G401.6 (cell line): Measurements from ENCODE around the gene BAIAP2L2.

ENCODE experiments used
- FAIRE-seq: peaks from 2 replicates; lab custom pipeline; 2012; peaks lifted over from hg19 to GRCh38; lab: Jason Lieb, UNC

Gene BAIAP2L2

DNA sequence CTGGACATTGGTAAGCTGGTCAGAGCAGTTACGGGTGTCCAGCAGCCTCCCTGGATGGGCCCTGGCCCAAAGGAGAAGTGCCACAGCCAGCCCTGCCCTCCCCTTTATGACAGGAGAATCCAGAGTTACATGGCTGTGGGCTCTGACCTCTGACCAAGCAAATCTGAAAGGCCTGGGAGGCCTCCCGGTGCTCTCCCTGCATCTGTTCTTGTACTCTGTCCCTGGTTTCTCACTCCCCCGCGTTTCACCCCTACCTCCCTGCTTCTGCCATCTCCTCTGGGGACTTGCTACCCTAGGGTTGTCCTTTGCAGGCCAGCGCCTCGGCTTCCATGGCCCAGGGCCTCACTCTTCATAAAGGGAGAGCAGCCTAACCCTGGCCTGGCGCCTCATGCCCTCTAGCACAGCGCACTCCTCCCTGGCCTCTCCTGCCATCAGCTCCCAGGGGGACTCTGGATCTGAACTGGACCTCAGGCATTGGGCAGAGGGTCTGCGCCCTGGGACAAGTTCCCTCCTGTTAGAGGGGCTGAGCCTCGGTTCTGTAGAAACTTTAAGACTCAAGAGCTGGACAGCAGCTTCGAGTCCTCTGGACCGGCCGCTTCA lies 42.6 kb downstream of the BAIAP2L2 start:
- no peak for FAIRE-seq

DNA sequence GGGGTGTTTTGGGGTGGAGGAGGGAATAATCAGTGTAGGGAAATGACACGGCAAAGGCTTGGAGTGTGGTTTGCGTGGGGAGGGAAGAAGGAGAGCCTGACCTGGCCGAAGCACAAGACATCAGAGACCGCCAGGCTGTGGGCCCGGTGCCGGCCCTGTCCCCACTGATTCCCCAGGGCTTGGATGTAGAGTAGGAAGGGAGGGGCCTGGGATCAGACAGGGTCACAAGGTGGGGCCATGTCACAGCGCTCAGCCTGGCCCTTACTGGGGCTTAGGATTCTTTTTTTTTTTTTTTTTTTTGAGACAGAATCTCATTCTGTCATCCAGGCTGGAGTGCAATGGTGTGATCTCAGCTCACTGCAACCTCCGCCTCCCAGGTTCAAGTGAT lies 43.5 kb downstream of the BAIAP2L2 start:
- FAIRE-seq, result no peak

DNA sequence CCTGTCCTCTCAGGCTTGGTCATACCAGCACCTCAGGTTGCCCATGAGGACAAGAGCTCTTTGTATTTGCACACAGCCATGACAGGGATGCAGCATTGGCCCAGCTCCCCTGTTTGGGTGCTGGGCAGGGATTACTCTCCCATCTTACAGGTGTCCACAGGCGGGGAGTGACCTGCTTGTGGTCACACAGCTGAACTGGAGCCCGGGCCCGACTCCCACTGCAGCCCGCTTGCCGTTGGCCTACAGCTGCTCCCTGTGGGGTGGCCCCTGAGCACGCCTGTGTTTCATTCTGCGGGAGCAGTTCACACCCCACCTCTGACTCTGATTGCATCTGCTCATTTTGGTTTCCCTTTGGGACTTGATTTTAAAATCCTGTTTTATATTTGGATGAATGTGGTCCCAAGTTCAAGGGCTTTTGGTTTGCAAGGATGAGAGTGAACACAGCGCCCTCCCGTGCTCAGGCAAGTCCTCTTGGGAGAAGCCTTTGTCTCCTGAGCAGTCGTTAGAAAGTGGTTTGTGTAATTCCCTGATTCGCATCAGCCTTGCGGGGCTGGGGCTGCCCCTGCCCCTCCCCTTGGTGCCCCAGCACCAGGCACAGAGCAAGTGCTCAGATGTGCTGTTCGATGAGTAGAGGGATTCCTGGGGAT lies 44.0 kb downstream of the BAIAP2L2 start:
- FAIRE-seq, result no peak

DNA sequence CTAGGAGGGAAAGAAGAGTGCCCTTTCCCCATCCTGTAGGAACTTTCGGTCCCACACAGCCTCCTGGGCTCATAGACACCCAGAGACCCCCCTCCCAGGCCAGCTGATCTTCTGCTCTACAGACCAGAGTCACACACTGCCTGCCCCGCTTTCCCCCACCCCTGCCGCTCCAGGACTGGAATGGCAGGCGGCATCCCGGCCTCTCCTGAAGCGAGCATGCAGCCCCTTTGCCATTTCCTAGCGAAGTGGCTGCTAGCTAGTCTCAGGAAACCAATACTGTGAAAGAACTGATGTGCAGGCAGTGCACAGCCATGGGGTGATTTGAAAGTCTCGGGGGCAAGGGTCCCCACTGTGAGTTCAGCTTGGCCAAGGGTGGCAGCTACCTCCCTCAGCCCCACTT lies 44.9 kb downstream of the BAIAP2L2 start:
- FAIRE-seq, result no peak

DNA sequence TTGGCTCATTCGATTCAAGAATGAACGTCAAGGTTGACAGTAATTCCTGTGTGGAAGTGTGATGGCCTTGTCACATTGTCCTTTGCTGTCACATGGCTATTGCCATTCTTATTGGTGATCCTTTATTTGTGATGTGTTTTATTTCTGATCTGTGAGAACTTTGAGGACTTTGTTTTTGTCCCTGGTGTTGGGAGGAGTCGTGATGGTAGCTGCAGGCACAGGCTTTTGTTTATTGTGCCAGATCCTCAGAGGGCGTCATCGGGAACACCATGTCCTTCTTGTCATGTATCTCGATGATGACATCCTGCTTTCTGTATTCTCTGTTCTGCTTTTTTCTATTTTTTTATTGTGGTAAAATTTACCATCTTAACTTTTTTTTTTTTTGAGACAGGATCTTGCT lies 47.7 kb downstream of the BAIAP2L2 start:
- FAIRE-seq, result no peak

DNA sequence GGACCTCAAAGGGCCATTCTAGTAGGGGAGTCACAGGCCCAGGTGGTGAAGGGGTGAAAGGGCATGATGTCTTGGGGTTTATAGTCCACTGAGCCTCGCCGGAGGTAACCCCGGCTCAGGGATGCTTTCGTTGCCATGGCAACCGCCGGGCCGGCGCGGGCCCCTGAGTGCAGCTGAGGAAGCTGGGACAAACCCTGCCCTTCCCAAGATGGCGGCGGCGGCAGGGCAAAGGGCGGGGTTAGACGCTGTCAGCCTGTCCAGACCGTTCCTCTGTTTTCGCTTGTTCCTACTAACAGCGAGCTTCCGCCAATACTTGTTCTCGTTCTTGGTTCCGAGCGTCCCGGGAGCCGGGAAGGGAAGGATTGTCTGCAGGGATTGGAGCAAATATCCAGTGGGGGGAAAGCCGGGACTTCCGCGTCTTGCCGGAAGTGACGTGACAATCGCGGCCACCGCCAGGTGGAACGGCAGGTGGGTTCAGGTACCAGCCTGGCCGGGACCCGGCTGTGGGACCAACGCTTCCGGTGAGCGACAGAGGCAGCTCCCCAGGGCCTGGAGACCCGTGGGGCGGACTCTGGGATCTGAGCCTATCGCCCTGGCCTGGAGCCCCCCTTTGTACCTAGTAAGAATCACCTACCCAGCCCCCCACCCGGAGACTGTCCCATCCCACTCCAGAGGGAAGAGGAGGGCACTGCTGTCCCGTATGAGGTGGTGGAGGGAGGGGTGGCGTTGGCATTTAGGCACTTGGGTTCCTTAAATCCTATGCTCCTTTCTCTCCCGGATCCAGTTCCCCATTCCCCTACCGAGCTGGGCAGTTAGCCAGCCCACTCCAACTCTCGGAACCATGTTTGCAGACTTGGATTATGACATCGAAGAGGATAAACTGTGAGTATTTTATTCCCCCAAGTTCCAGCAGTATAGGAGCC lies 53.3 kb downstream of the BAIAP2L2 start, which contains the start of gene PICK1:
Gene PICK1 (plus strand): TSS at position 436 of the 923 bp plus-strand sequence. CDS start 406 bp downstream, at position 842.
- FAIRE-seq, result peak; percentile 95

DNA sequence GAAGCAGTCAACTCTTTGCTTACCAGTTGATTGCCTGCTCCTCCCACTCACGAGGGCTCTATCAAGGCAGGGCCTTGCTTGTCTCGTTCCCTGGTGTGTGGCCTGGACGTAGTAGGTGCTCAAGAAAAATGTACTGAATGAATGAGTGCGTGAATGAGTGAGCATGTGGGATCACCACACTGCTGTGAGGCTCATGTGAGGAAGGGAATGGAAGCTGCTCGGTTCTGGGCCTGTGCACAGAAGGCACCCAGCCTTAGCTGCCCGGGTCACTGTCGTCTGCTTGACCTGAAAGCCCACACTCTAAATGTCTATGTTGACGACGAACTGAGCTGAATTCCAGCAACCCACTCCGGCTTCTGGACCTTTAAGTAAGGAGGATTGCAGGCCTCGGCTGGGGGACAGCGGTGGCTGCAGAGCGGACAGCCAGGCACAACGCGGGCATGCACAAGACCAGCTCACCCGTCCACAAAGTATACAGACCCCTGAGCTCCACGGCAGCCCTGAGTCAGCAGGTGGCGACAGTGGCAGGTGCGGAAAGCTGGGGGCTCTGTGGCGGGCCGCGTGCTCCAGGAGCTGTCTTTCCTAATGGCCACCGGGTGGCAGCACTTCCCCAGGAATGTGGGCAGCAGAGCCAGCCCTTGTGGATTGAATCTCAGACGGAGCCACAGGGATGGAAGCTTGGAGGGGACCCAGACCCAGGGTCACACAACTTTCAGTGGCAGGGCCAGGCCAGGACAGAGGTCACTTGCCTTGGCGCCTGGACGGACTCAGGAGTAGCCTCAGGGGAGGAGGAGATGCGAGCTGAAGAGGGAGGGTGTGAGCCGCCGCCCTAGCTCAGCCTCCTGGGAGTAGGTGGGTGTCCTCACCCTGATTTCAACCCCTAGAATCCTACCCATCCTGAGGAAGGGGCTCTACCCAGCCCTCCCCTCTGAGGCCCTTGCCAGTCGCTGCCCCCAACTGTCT lies 58.3 kb downstream of the BAIAP2L2 start:
- FAIRE-seq, result peak; percentile 88

DNA sequence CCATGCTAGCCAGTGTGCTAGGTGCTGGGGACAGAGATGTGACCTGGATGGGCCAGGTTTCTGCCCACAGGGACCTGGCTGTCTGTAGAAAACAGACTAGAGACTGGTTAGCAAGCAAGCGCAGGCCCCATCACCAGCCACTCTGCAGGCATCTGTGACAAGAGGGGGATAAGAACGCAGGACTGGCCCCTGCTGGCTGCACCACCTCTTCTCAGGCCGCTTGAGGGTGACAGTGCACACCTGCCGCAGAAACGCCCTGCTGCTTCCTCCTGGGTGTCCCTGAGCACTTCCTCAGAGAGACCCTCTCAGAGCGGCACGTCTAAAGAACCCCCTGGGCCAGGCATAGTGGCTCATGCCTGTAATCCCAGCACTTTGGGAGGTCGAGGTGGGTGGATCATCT lies 59.2 kb downstream of the BAIAP2L2 start:
- no peak for FAIRE-seq

DNA sequence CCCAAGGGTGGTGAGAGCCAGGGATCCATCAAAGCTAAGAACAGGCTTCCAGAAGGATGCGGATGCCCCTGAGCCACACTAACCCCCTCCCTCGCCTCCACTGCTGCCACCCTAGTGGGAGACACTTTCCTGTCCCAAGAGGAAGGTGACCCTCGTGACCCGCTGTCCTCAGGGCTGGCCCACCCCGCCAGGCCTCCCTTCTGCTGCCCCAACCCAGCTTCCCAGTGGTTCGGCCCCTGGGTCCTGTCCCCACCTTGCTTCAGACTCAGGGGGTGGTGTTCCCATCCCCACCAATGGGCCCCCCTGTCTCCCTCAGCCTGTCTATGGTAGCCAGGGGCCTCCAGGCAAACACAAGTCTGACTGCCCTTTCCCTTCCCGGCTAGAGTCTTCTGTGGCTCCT lies 59.8 kb downstream of the BAIAP2L2 start:
- FAIRE-seq, result no peak

DNA sequence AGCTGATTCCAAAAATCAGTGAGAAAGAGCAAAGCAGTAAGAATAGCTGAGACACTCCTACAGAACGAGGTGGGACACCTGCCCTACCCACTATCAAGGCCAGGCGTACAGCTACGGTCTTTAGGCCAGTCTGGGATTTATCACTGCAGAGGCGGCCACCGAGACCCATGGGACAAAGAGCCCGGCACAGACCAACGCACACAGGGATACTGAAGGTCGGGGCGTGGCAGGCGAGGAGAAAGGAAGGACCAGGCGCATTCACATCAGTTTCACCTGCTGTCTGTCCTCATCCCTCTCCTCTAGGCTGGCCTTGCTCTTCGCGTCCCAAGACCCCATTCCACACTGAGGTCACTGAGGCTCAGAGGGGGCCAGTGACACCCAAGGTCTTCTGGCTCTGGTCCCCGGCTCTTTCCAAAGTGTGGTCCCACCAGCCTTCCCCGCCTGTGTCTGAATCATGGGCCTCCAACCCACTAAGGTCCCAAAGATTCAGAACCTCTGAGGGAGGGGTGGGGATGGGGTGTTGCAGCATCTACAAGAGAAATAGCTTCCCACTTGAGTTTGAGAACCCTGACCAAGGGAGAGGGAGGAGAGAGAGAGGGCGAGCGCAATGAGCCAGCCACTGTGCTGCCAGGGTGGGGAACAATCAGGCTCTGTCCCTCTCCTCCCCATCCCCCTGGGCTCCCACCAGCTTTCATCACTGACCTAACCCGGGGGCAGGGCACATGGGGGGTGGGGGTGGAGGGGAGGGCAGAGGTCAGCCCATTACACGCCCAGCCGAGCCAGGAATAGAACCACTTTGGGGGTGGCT lies 60.5 kb downstream of the BAIAP2L2 start:
- FAIRE-seq, result no peak

DNA sequence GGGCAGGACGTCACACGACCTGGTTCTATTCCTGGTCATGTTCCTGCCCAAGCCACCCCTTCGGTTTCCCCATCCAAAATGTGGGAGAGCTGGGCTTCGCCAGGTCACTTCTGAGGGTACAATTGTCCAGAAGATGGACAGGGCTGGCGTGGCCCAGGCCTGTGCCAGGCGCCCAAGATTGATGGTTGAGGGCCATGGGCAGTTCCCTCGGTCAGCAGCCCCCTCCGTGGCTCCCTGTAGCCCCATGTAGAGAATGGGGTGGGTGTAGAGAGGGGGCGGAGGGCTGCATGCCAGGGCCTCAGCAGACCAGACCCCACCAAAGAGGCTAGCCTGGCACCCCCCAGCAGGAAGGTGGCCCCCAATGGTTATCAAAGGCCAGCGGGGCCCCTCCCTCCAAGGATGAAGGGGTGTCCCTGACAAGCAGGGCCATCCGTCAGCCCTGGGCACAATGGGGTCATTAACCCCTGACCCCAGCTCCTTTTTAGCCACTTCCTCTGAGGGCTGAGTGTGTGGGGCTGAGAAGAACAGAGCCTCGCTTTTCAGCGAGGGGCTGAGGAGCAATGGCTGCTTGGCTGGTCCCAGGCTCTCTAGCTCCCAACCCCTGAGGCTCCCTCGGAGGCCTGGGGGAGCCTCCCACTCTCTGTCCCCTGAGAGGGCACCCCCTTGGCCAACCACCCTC lies 64.3 kb downstream of the BAIAP2L2 start:
- FAIRE-seq, result no peak

DNA sequence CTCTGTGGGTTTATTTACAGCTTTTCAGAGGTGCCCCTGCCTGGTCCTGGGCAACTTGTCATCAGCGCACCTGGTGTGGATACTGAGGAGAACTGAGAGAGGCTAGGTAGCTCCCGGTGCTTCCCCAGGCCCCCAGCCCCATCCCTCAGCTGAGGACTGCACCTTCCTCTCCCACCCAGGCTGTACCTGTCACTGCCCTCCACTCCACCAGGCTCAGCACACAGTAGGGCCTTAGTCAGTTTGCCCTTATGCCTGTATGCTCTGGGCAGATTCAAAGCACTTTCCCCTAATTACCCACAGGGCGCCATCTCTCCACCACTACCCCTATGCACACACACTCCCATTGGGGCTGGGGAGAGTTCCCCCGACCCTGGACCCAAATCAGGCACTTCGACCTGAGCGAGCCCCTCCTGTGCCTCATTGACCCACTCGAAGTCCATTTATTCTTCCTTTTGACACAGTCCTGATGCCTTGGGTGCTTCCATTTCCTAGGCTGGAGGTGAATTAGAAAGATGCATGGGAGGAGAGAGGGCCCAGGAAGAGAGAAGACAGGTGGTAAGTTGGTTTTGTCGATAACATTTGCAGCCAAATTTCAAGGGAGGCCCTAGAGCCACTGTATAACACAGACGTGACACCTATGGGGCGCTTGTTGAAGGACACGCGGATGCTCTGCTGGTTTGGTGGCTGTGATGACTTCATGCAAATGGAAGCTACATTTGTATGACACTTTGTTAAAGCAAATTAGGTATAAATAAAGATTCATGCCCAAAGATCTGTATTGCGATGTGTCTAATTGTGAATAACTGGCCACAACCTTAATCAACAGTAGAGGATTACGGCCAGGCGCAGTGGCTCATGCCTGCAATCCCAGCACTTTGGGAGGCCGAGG lies 67.1 kb downstream of the BAIAP2L2 start:
- no peak for FAIRE-seq

DNA sequence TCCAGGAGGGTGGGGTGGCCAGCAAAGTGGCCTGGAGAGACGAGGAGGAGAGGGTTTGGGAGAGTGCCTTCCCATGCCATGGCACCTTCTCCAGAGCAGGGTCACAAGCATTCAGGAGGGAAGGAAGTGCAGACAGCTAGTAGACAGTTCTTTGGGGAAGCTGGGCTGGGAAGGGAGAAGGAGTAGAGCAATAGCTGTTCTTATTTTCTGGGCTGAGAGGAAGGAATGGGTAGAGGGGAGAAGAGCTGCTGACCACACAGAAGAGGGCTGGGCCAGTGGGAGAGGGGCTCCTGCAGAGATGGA lies 68.0 kb downstream of the BAIAP2L2 start:
- no peak for FAIRE-seq

DNA sequence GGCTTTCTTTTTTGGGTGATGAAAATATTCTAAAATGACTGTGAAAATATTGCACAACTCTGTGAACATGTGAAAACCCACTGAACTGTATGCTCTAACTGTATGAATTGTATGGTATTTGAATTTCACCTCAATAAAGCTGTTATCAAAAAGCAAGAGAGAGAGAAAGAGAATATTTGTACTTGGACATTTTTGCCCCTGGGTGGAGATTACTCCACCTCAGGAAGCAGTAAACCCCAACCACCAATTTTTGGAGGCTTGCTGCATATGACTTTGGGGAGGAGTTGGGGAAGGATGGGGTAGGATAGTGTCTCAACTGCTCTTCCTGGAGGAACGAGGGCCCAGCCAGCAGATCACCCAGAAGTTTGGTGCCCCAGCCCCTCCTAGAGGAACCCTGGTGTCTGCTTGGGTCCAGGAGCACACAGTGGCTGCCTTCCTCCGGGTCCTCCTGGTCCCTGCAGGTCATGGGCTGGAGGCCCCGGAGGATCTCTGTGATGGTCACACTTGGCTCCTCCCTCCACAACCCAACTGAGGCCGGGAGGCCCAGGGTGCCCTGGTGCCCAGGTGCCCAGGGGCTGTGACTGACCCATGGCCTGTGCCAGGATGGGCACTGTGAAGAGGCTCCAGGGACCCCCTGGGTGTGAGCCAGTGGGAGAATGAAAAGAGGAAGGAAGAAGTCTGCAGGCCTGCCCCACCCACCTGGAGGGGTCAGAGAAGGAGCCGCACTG lies 68.6 kb downstream of the BAIAP2L2 start:
- FAIRE-seq, result no peak

DNA sequence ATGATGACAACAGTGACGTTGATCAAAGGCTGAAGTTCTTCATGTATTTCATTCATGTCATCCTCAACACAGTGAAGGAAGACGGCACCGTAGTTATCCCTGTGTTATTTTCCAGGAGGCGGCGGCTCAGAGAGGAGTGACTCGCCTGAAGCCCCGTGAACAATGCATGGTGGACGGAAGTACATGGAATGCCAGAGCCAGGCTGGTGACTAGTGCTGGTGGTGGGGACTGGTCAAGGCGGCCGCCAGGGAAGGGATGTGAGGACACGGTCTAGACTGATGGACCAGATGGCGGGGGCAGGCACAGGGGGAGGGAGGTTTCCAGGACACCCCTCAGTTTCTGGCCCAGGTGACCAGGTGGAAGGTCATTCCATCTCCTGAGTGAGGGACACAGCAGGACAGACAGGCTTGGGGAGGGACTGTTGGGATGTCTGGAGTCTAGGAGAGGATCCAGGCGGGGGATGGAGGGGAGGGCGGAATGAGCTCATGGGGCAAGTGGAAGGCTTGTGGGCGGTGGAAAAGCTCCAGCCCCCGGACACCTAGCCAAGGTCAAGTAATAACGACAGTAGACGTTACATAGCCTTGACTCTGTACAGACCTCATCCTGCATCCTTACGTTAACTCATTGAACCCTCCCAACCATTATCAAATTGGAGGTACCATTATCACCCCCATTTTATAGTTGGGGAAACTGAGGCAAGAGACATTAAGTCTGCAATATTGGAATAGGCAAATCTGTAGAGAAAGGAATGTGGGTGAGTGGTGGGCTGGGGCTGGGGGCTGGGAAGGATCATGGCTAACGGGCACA lies 69.3 kb downstream of the BAIAP2L2 start:
- no peak for FAIRE-seq

DNA sequence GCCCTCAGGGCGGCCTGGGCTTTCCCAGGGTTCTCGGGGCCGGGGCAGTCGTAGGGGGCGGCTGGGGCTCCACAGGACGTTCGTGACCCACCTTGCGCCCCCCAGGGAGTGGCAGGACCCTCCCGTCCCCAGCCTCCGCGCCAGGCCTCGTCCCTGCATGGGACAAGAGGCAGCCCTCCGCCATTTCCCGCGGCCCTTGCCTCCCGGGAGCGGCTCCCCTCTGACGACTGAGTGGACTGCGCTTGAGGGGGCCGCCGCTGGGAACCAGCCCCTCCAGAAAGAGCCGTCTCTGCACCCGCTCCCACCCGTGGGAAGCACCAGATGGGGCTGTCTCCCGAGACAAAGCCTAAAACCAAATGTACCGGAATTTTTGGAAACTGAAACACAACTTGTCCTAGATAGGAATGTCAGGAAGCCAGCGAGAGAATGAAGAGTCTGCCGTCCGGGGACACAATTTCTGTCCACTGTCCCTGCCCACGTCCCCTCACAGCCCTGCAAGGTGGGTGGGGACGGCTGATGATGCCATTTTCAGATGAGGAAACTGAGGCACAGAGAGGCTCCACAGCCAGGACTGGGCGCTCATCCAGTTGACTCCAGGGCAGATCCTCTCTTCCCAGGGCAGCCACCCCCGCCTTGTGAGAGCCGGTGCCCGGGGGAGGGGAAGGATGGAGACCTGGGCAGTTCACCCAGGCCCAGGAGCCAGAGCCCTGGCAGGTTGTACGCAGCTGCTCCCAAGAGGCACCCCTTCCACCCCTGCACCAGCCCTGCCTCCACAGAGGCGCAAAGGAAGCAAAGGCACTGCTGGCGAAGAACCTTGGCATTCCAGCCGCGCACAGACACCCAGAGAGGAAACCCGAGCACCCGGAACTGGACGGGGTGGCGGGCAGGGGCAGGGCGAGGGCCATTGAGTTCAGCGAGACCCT lies 71.3 kb downstream of the BAIAP2L2 start:
- FAIRE-seq, result no peak

DNA sequence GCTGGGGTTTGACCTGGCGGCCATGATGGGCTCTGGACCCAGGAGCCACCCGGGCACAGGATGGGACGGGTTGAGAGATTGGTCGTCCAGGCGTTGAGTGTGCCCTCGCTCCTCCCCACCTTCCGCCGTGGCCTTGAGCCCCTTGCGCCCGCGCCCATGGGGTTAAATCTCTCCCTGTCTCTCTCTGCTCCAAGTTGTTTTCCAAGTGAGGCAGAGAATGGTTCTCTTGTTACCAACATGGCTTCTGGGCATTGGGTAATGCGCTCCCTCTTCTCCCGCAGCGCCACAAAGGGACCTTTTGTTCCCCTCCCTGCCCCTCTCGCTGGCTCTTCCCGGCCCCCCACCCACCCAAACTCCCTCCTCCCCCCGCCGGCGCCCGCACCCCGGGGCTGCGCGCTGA lies 72.1 kb downstream of the BAIAP2L2 start:
- FAIRE-seq, result no peak
